NB4 (cell line): ENCODE results near the gene GPX1.
"Not testable (repeated sequence)": the region's sequence is repeated elsewhere in the genome, so short reads cannot be mapped to it uniquely, and the experiment has no call there.

Source experiments
- DNase-seq: peaks from one replicate; pipeline ENCODE4 v3.0.0; 2010; ENCODE audit warnings: low read depth
- H3K4me3 ChIP-seq: one replicate; pipeline ENCODE4 v1.5.1; 2011; ENCODE audit warnings: mild to moderate bottlenecking, low read depth, low read length, moderate library complexity
- CTCF ChIP-seq: IDR thresholded peaks from one replicate; pipeline ENCODE4 v1.5.1; 2012; ENCODE audit warnings: low read depth, low read length
- MYC ChIP-seq: IDR thresholded peaks from 2 replicates; pipeline ENCODE4 v1.6.1; 2011; ENCODE audit warnings: low read depth, low read length
- POLR2A ChIP-seq: IDR thresholded peaks from 2 replicates; pipeline ENCODE4 v1.6.1; 2011; ENCODE audit warnings: mild to moderate bottlenecking; ENCODE audit not compliant: insufficient read length; ENCODE audit errors: extremely low read depth
- TF ChIP-seq, protein P1 (sequence below): IDR thresholded peaks from 2 replicates; pipeline ENCODE4 v1.6.1; 2011; ENCODE audit warnings: low read depth, low read length

The GPX1 gene

GRCh38 chr3:49358217-49358883 is at the start of gene GPX1:
TSS of gene GPX1 (minus strand) at chr3:49358353. CDS start at chr3:49358278, 75 bp downstream.
- peak within 1 kb of the TSS; percentile 93 for H3K4me3 ChIP-seq
- TF ChIP-seq MYC: peak; percentile 98
- no peak for TF ChIP-seq CTCF
- peak; percentile 82 for TF ChIP-seq POLR2A
- TF ChIP-seq, protein P1, sequence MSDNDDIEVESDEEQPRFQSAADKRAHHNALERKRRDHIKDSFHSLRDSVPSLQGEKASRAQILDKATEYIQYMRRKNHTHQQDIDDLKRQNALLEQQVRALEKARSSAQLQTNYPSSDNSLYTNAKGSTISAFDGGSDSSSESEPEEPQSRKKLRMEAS: peak; percentile 94
- peak; percentile 98 for DNase-seq

DNA sequence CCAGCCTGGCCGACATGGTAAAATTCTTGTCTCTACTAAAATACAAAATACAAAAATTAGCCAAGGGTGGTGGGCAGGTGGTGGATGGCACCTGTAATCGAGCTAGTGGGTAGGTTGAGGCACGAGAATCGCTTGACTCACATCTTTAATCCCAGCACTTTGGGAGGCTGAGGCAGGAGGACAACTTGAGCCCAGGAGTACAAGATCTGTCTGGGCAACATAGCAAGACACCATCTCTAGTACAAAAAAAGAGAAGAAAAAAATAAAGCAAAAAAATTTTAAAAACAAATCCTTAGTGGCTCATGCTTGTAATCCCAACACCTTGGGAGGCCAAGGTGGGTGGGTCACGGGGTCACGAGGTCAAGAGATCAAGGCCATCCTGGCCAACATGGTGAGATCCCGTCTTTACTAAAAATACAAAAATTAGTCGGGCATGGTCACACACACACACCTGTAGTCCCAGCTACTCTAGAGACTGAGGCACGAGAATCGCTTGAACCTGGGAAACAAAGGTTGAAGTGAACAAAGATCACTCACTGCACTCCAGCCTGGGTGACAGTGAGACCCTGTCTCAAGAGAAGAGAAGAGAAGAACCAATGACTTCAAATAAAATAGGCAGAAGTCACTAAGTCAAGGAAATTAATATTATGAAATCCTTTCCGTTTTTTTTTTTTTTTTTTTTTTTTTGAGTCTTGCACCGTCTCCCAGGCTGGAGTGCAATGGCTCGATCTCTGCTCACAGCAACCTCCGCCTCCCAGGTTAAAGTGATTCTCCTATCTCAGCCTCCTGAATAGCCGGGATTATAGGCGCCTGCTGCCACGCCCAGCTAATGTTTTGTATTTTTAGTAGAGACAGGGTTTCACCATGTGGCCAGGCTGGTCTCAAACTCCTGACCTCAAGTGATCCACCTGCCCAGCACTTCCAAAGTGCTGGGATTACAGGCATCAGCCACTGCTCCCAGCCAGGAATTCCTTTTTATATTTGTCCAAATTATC is 48.7 kb upstream of the GPX1 start:
- DNase-seq: no peak
- H3K4me3 ChIP-seq: peak overlapping the region; percentile 25
- TF ChIP-seq CTCF (no peak), MYC (no peak), POLR2A (no peak)
- TF ChIP-seq, protein P1: no peak

GRCh38 chr3:49405570-49405969 is 47.4 kb upstream of the GPX1 start:
- H3K4me3 ChIP-seq, DNase-seq: not testable (repeated sequence)

- no peak overlapping the region for H3K4me3 ChIP-seq
- TF ChIP-seq MYC (no peak), CTCF (no peak), POLR2A (no peak)
- TF ChIP-seq, protein P1: no peak
- no peak for DNase-seq
Observed at GRCh38 chr3:49403891-49404290, 45.7 kb upstream of the GPX1 start.

GRCh38 chr3:49401766-49402165 is 43.6 kb upstream of the GPX1 start:
- no peak overlapping the region for H3K4me3 ChIP-seq
- TF ChIP-seq CTCF: no peak
- TF ChIP-seq POLR2A: no peak
- TF ChIP-seq, protein P1: no peak
- no peak for TF ChIP-seq MYC
- DNase-seq: no peak

GRCh38 chr3:49399461-49399860 is 41.3 kb upstream of the GPX1 start:
- peak; percentile 42 for DNase-seq
- no peak overlapping the region for H3K4me3 ChIP-seq
- no peak for TF ChIP-seq MYC
